ENCODE data around the gene ZFYVE28. TPM values are rescaled to one million over a fixed set of nuclear protein-coding genes. Genes with fewer than 3 reads are reported as not detected.
A peak's percentile ranks its signal among the peaks of the same experiment; 100 is the strongest.

ZFYVE28 gene
- total and polyA plus RNA-seq, 2 of the 8 experiments (the other 6 are each of a cell fraction or from before 2014, with no cell fraction given) = 1.7 to 4.9 TPM

DNA sequence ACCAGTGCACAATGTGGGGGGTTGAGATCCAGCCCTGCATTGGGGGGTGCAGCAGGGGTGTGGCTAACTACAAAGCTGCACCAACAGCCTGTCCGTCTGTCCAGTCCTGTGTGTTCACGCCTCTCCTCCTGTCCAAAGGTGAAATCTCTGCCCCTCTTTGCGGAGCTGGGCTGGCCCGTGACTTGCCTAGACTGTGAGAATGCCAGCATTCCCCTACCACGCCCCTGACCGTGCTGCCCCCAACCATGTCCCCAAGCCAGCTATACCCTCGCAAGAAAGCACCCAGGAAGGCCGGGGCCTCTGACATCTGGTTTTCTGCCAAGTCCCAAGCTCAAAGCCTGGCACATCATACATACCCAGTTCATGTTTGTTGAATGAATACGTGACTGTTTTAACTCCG is 19.2 kb downstream of the ZFYVE28 start:
- no peak overlapping the region for H3K4me2 ChIP-seq (ENCODE audit: insufficient read depth in 1 of 2, low read depth in 2 of 2, low read length in 2 of 2)
- no peak overlapping the region for H4K91ac ChIP-seq (replicated peaks; ENCODE audit: insufficient read length, low read length)
- FAIRE-seq = no peak
- H2BK20ac ChIP-seq (ENCODE audit: low read length) = no peak overlapping the region
- H3K56ac ChIP-seq (replicated peaks; ENCODE audit: insufficient read length, low read depth, low read length) = no peak overlapping the region
- 85% methylated on average over 10 of the region's 10 CpGs; no CpG with 5 or more reads in 1 of the 2 experiments for WGBS, 2 experiments (ENCODE audit: extremely low coverage in 1 of 2, insufficient coverage in 1 of 2, insufficient read length in 1 of 2, insufficient replicate concordance in 2 of 2, low coverage in 1 of 2, low lambda C conversion rate in 2 of 2, missing lambda C conversion rate in 1 of 2)
- H4K5ac ChIP-seq (ENCODE audit: insufficient read length, low read depth, low read length) = no peak overlapping the region
- no peak overlapping the region for H3K27ac ChIP-seq (ENCODE audit: low read depth, low read length)
- no peak overlapping the region; the same call in 1 of the 2 replicates for H4K8ac ChIP-seq (ENCODE audit: extremely low read depth, insufficient read depth, low read length)
- H3K36me3 ChIP-seq (ENCODE audit: control insufficient read depth in 2 of 4, insufficient read depth in 4 of 4, low read length in 3 of 4) = no peaks in the 10 kb centered on the region
- no peak overlapping the region for H2AK5ac ChIP-seq (ENCODE audit: low read depth, low read length)
- H3K27me3 ChIP-seq (replicated peaks in 1 of 4; ENCODE audit: control insufficient read depth in 3 of 4, extremely low read depth in 1 of 4, insufficient read depth in 3 of 4, low read length in 3 of 4) = no peaks in the 10 kb centered on the region
- H4K20me1 ChIP-seq (replicated peaks in 1 of 2; ENCODE audit: control insufficient read depth in 1 of 2, insufficient read depth in 2 of 2, low read length in 2 of 2) = peaks cover 0 to 2% of the 10 kb centered on the region in 2 experiments
- CTCF ChIA-PET (ENCODE audit: partially characterized antibody) = interaction anchor here (0.9 to 2.0 kb wide), 9 partner anchors 10 to 590 kb away, joined by 3 to 8 read pairs (median 4); no protein-coding TSS in a partner anchor
- no peak overlapping the region for H3K9ac ChIP-seq (replicated peaks in 1 of 4; ENCODE audit: extremely low read depth in 1 of 4, low read depth in 3 of 4, low read length in 3 of 4)
- 0 out of 2 replicates have a peak overlapping the region, but pooled peaks have one; percentile 39 for H2BK12ac ChIP-seq (ENCODE audit: low read depth, low read length)
- H2BK120ac ChIP-seq (replicated peaks; ENCODE audit: low read depth, low read length) = no peak overlapping the region
- H3K18ac ChIP-seq (ENCODE audit: extremely low read depth, low read length) = no peak overlapping the region
- POLR2A ChIA-PET (ENCODE audit: partially characterized antibody) = interaction anchor here (1.7 kb wide), 1 partner anchor 10 kb away, joined by 4 read pairs; no protein-coding TSS in a partner anchor
- H3K9me3 ChIP-seq (ENCODE audit: insufficient read depth in 2 of 2, low read depth in 1 of 2, low read length in 1 of 2) = no peaks in the 10 kb centered on the region
- H3K23me2 ChIP-seq (ENCODE audit: low read depth, low read length) = no peaks in the 10 kb centered on the region
- H3K79me2 ChIP-seq (ENCODE audit: control insufficient read depth in 1 of 2, insufficient read depth in 2 of 2, low read length in 2 of 2) = no peaks in the 10 kb centered on the region
- TF ChIP-seq, protein P1, sequence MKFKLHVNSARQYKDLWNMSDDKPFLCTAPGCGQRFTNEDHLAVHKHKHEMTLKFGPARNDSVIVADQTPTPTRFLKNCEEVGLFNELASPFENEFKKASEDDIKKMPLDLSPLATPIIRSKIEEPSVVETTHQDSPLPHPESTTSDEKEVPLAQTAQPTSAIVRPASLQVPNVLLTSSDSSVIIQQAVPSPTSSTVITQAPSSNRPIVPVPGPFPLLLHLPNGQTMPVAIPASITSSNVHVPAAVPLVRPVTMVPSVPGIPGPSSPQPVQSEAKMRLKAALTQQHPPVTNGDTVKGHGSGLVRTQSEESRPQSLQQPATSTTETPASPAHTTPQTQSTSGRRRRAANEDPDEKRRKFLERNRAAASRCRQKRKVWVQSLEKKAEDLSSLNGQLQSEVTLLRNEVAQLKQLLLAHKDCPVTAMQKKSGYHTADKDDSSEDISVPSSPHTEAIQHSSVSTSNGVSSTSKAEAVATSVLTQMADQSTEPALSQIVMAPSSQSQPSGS (IDR thresholded peaks at IDR 0.05; ENCODE audit: low read length) = no peak
- no peak for TF ChIP-seq EGR1 (IDR thresholded peaks at IDR 0.05; ENCODE audit: borderline replicate concordance, low read depth, low read length)
- no peak for TF ChIP-seq EZH2 (IDR thresholded peaks at IDR 0.05; ENCODE audit: low read depth, low read length, severe bottlenecking)
- TF ChIP-seq KDM4A (IDR thresholded peaks at IDR 0.05; ENCODE audit: low read depth, low read length, severe bottlenecking) = no peak
- no peak for TF ChIP-seq TBP (IDR thresholded peaks at IDR 0.05; ENCODE audit: low read depth, low read length)
- TF ChIP-seq SIN3A (conservative IDR thresholded peaks at IDR 0.05 in 1 of 2, IDR thresholded peaks at IDR 0.05 in 1 of 2; ENCODE audit: low read depth in 1 of 2, low read length in 2 of 2) = no peak
- no peak overlapping the region for H3K23ac ChIP-seq (ENCODE audit: insufficient read length)
- DNase-seq (ENCODE audit: low read depth in 1 of 2, low spot score in 2 of 2) = no peak
- no peak overlapping the region for H3K4ac ChIP-seq (replicated peaks; ENCODE audit: insufficient read length, low read depth, low read length)
- no peak overlapping the region for H2AFZ ChIP-seq (ENCODE audit: low read length)
- no peak overlapping the region for H3K14ac ChIP-seq (ENCODE audit: insufficient read length)
- H3K79me1 ChIP-seq (ENCODE audit: low read depth, low read length) = peaks cover 2% of the 10 kb centered on the region
- H3K4me1 ChIP-seq (replicated peaks in 1 of 4; ENCODE audit: control insufficient read depth in 3 of 4, insufficient read depth in 4 of 4, low read length in 3 of 4) = peaks cover 0 to 26% (median 15%) of the 10 kb centered on the region in 4 experiments; a peak in 6 of 7 replicates
- no peak overlapping the region for H3K4me3 ChIP-seq (ENCODE audit: extremely low read depth in 1 of 4, insufficient read depth in 2 of 4, low read depth in 3 of 4, low read length in 4 of 4)
- H2BK5ac ChIP-seq (ENCODE audit: low read depth, low read length) = 0 out of 2 replicates have a peak overlapping the region, but pooled peaks have one; percentile 60
- peak overlapping the region; percentile 46; the same call in 1 of the 2 replicates for H2BK15ac ChIP-seq (ENCODE audit: low read length)

Data from H1 (cell line).